K562 (cell line): ENCODE results near the gene TGFA. TPM values are rescaled to one million over a fixed set of nuclear protein-coding genes. Genes with fewer than 3 reads are reported as not detected.

Source experiments
- ATAC-seq: fragments of 200-7000 bp; cut with Tn5 transposase; 3 replicates; pipeline ENCODE4 v1.9.1; 2020; ENCODE audit warnings: moderate library complexity
- BruUV-seq: library from RNA; stranded (reverse); fragments of 400-500 nt; replicated peaks from 2 replicates; lab custom pipeline; 2021; lab: Mats Ljungman, UMichigan
- CTCF ChIA-PET: fragments of 300-600 bp; formaldehyde crosslinking; extraction: SDS; loops from one replicate; lab custom pipeline; 2021; ENCODE audit warnings: low intra/inter-chr PET ratio; lab: Yijun Ruan, JAX
- POLR2A ChIA-PET: fragments of 300-600, 350-650 bp; sonication (Branson Sonifier 250); formaldehyde crosslinking; extraction: SDS; loops from one replicate; lab custom pipeline; 2021; ENCODE audit warnings: antibody characterized with exemption, inconsistent platforms; lab: Yijun Ruan, JAX
- DNase-seq, 4 experiments: peaks; one replicate each; pipeline versions ENCODE4 v3.0.0 to v3.0.0-alpha.2; 2011 to 2018; ENCODE audit warnings: low spot score in 3 of 4, mixed read lengths in 3 of 4; ENCODE audit errors: extremely low read depth in 1 of 4
- FAIRE-seq: peaks from 2 replicates; lab custom pipeline; 2011; peaks lifted over from hg19 to GRCh38; lab: Jason Lieb, UNC
- H2AFZ ChIP-seq: 2 replicates; pipeline ENCODE4 v1.6.0; 2011; ENCODE audit warnings: low read depth, low read length, control low read depth, inconsistent platforms
- H3K27ac ChIP-seq: fragments of 200-600 bp; 3 replicates; pipeline ENCODE4 v1.8.0; 2011; ENCODE audit warnings: low read depth, mild to moderate bottlenecking, control low read depth, inconsistent platforms, low read length, moderate library complexity, mixed read lengths; ENCODE audit errors: extremely low read depth
- H3K27me3 ChIP-seq, 2 experiments: fragments of 300-600 bp in 1 of 2; 2 replicates in 1 of 2; 3 replicates in 1 of 2; pipeline versions ENCODE4 v1.6.0 to v1.8.0; 2011; ENCODE audit warnings: inconsistent platforms in 2 of 2, low read length in 2 of 2, mild to moderate bottlenecking in 1 of 2, mixed read lengths in 1 of 2, moderate library complexity in 1 of 2; ENCODE audit not compliant: control insufficient read depth in 2 of 2, insufficient read depth in 2 of 2
- H3K36me3 ChIP-seq: fragments of 300-600 bp; 3 replicates; pipeline ENCODE4 v1.8.0; 2011; ENCODE audit warnings: mild to moderate bottlenecking, low read length, inconsistent platforms; ENCODE audit not compliant: control insufficient read depth, insufficient read depth
- H3K4me1 ChIP-seq, 2 experiments: fragments of 200-600 bp in 1 of 2; replicated peaks in 1 of 2; 2 replicates in 1 of 2; 3 replicates in 1 of 2; pipeline versions ENCODE4 v1.5.1 to v1.8.0; 2011; ENCODE audit warnings: inconsistent platforms in 2 of 2, low read length in 2 of 2, mild to moderate bottlenecking in 1 of 2, mixed read lengths in 1 of 2, moderate library complexity in 1 of 2; ENCODE audit not compliant: control insufficient read depth in 2 of 2, insufficient read depth in 2 of 2
- H3K4me2 ChIP-seq: 2 replicates; pipeline ENCODE4 v1.6.1; 2011; ENCODE audit warnings: low read length, control low read depth, inconsistent platforms, mixed read lengths; ENCODE audit not compliant: insufficient read depth
- H3K4me3 ChIP-seq: fragments of 200-600 bp; sonication (generic), shearing (Covaris generic); 2 replicates; pipeline ENCODE4 v1.5.1; 2016; ENCODE audit warnings: control low read depth, inconsistent platforms
- H3K79me2 ChIP-seq: fragments of 200-600 bp; 3 replicates; pipeline ENCODE4 v1.8.0; 2011; ENCODE audit warnings: low read length, inconsistent platforms; ENCODE audit not compliant: control insufficient read depth, insufficient read depth
- H3K9ac ChIP-seq, 2 experiments: 2 replicates each; pipeline versions ENCODE4 v1.6.0 to v1.6.1; 2011; ENCODE audit warnings: low read depth in 2 of 2, low read length in 2 of 2, control low read depth in 1 of 2, inconsistent platforms in 1 of 2, mild to moderate bottlenecking in 1 of 2, mixed read lengths in 1 of 2; ENCODE audit not compliant: insufficient read depth in 1 of 2
- H3K9me1 ChIP-seq: one replicate; pipeline ENCODE4 v1.6.0; 2011; ENCODE audit warnings: inconsistent platforms, mild to moderate bottlenecking, low read length, moderate library complexity; ENCODE audit not compliant: control insufficient read depth, insufficient read depth
- H3K9me3 ChIP-seq: replicated peaks from 2 replicates; pipeline ENCODE4 v1.5.1; 2011; ENCODE audit warnings: low read depth, low read length, inconsistent platforms; ENCODE audit not compliant: control insufficient read depth, insufficient read depth
- H4K20me1 ChIP-seq: replicated peaks from 2 replicates; pipeline ENCODE4 v1.6.1; 2011; ENCODE audit warnings: low read length, inconsistent platforms, mixed read lengths; ENCODE audit not compliant: control insufficient read depth, insufficient read depth
- ELF1 ChIP-seq: fragments of 200-800 bp; sonication (Bioruptor generic); IDR thresholded peaks from 2 replicates; pipeline ENCODE4 v1.6.1; 2016; ENCODE audit warnings: missing genetic modification characterization, missing compliant biosample characterization
- MCM5 ChIP-seq: fragments of 450-650 bp; IDR thresholded peaks from 2 replicates; pipeline ENCODE4 v1.6.1; 2016; ENCODE audit warnings: low read depth
- RFX7 ChIP-seq: fragments of 250-450 bp; sonication (Bioruptor Pico); IDR thresholded peaks from 2 replicates; pipeline ENCODE4 v1.5.1; 2021; ENCODE audit warnings: mild to moderate bottlenecking
- SMARCE1 ChIP-seq: fragments of 450-650 bp; IDR thresholded peaks from 2 replicates; pipeline ENCODE4 v1.7.1; 2016; ENCODE audit warnings: mild to moderate bottlenecking
- TEAD4 ChIP-seq, 2 experiments: sonication (generic) in 1 of 2; formaldehyde crosslinking in 1 of 2; IDR thresholded peaks; 2 replicates each; pipeline versions ENCODE4 v1.6.1 to v1.8.0; 2012 to 2022; ENCODE audit warnings: borderline replicate concordance in 1 of 2, inconsistent platforms in 1 of 2, low read length in 1 of 2, mild to moderate bottlenecking in 1 of 2, missing genetic modification reagents in 1 of 2
- ZNF197 ChIP-seq: fragments of 200-800 bp; sonication (Bioruptor generic); IDR thresholded peaks from 2 replicates; pipeline ENCODE4 v1.6.1; 2016; ENCODE audit warnings: low read depth, missing genetic modification characterization, missing compliant biosample characterization
- ZNF444 ChIP-seq: fragments of 250-450 bp; sonication (Bioruptor Pico); IDR thresholded peaks from 2 replicates; pipeline ENCODE4 v1.4.0; 2020; ENCODE audit warnings: mild to moderate bottlenecking, moderate library complexity
- ZNF76 ChIP-seq: fragments of 250-450 bp; sonication (Bioruptor Pico); IDR thresholded peaks from 2 replicates; pipeline ENCODE4 v1.4.0; 2020; ENCODE audit warnings: mild to moderate bottlenecking, moderate library complexity, borderline replicate concordance
- WGBS: fragments of 100-300 bp; shearing (Covaris generic); methylation state at CpG from one replicate; pipeline ENCODE4 v1.1.6; 2016; ENCODE audit warnings: low coverage, mixed read lengths; ENCODE audit not compliant: insufficient coverage; ENCODE audit errors: missing lambda C conversion rate; 5-methylcytosine and 5-hydroxymethylcytosine counted together
- in situ Hi-C: fragments of 300-500 bp; cut with MboI; formaldehyde crosslinking; loops from 4 replicates; pipeline ENCODE4 v1.15.0; 2018; ENCODE audit warnings: inconsistent platforms, mixed read lengths
- intact Hi-C: fragments of 100-400 bp; cut with micrococcal nuclease; formaldehyde crosslinking; loops from 2 replicates; pipeline ENCODE4 v1.14.2; 2022
- polyA plus RNA-seq, 8 experiments: library from polyadenylated mRNA; depleted of rRNA in 4 of 8; stranded (reverse) in 5 of 8; unstranded in 3 of 8; fragments of >200 nt; fragmentation: Nextera tagmentation in 2 of 8; fragmentation: Illumina TruSeq in 1 of 8; extraction: Ambion mirVana in 2 of 8; extraction: Trizol in 1 of 8; gene quantifications; 2 replicates each; pipeline versions ENCODE4 v1.2.1 to v1.2.3, GENCODE V29; 2011 to 2014; ENCODE audit warnings: inconsistent platforms in 1 of 8, missing spikeins in 1 of 8
- total RNA-seq, 7 experiments: library from RNA; depleted of rRNA in 6 of 7; stranded (reverse); fragments of >200 nt in 6 of 7; fragmentation: Illumina TruSeq in 2 of 7; extraction: Trizol in 2 of 7; gene quantifications; 2 replicates each; pipeline versions ENCODE4 v1.2.1 to v1.2.3, GENCODE V29; 2011 to 2021; ENCODE audit warnings: low replicate concordance in 1 of 7
- TF ChIP-seq, protein P1 (sequence below): fragments of 250-450 bp; sonication (Bioruptor Pico); IDR thresholded peaks from 2 replicates; pipeline ENCODE4 v1.8.0; 2022; ENCODE audit warnings: moderate library complexity, mild to moderate bottlenecking, inconsistent platforms

TGFA gene
- total and polyA plus RNA-seq, 9 of the 15 experiments (the other 6 are each of a cell fraction or from before 2014, with no cell fraction given), result not detected

DNA sequence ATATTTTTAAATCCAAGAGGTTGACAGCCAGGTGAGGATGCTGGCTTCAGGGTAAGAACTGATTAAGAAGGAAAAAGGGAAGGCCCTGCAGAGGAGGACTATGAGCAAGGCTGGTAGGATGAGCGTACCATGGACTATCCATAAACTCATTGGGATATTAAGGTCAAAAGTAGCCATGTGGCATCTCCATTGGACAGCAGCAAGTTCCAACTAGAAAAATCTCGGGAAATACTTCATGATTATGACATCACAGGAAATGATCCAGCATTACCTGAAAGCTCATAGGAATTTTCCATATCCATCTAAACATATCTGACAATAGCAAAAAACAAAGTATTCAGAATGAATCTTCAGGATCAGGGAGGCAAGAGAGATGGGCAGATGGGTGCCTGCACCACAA is 34.2 kb downstream of the TGFA start:
- ChIA-PET POLR2A (no interaction called here), CTCF (no interaction called here)
- WGBS, result 0% methylated on average over 2 of the region's 2 CpGs
- no peaks in the 10 kb centered on the region for H3K9me1 ChIP-seq
- no peak overlapping the region for H3K27ac ChIP-seq
- no peaks in the 10 kb centered on the region for H3K9me3 ChIP-seq
- H3K36me3 ChIP-seq, result no peaks in the 10 kb centered on the region
- intact Hi-C loops, result no loop called here
- ATAC-seq (no peak), DNase-seq (no peak)
- no TSS peak for BruUV-seq
- H3K9ac ChIP-seq, result no peak overlapping the region
- peaks cover 13 to 67% of the 10 kb centered on the region in 2 experiments; a peak in 4 of 5 replicates for H3K27me3 ChIP-seq
- no peak overlapping the region for H3K4me3 ChIP-seq
- H4K20me1 ChIP-seq, result no peaks in the 10 kb centered on the region
- H3K4me1 ChIP-seq, result 0 out of 5 replicates have a peak, but pooled peaks cover 0 to 2% of the 10 kb centered on the region in 2 experiments
- TF ChIP-seq ZNF444 (CRISPR knock-in tag), result no peak
- no peak for TF ChIP-seq ZNF197 (CRISPR knock-in tag)
- no peak for TF ChIP-seq TEAD4 (IDR thresholded peaks at IDR 0.05; ENCODE audit: low read length)
- TF ChIP-seq TEAD4 (CRISPR knock-in tag; IDR thresholded peaks at IDR 0.05; ENCODE audit: borderline replicate concordance), result no peak
- TF ChIP-seq RFX7, result no peak
- TF ChIP-seq MCM5, result no peak
- no peak for TF ChIP-seq ZNF76 (CRISPR knock-in tag)
- no peak for TF ChIP-seq ELF1 (tag)
- TF ChIP-seq SMARCE1, result no peak
- TF ChIP-seq, protein P1, sequence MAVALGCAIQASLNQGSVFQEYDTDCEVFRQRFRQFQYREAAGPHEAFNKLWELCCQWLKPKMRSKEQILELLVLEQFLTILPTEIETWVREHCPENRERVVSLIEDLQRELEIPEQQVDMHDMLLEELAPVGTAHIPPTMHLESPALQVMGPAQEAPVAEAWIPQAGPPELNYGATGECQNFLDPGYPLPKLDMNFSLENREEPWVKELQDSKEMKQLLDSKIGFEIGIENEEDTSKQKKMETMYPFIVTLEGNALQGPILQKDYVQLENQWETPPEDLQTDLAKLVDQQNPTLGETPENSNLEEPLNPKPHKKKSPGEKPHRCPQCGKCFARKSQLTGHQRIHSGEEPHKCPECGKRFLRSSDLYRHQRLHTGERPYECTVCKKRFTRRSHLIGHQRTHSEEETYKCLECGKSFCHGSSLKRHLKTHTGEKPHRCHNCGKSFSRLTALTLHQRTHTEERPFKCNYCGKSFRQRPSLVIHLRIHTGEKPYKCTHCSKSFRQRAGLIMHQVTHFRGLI (CRISPR knock-in tag), result no peak
- TF ChIP-seq, all 486 proteins: peak for 0
- no peak for FAIRE-seq
- H3K4me2 ChIP-seq, result no peak overlapping the region
- in situ Hi-C loops, result no loop called here
- no peaks in the 10 kb centered on the region for H3K79me2 ChIP-seq
- no peak overlapping the region for H2AFZ ChIP-seq
